ENCODE results near the gene TMCO2.
"Not testable (repeated sequence)": the region's sequence is repeated elsewhere in the genome, so short reads cannot be mapped to it uniquely, and the experiment has no call there.

The TMCO2 gene

DNA sequence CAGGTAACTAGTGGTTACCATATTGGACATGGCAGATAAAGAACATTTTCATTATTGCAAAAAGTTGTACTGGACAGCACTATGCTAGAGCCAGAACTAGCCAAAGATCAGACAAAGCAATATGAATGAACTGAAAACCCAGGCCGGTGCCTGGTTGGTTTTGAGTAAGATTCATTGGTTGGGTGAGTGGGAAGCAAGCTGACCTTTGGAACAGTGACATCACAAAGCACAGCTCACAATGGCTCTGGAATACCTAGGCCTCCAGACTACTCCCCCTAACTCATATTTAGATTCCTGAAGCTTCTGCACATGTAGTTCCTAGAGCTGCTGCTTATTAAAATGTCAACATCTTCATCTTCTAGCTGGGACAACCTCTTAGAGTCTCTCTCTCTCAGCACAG, at the start of gene TMCO2:
TMCO2 (plus strand) TSS at position 283 of the 400 bp plus-strand sequence; CDS start at position 340, 57 bp downstream.
- TF ChIP-seq POLR2A (IDR thresholded peaks at IDR 0.05; ENCODE audit: low read length) (no peak), GATA1 (IDR thresholded peaks at IDR 0.05; ENCODE audit: low read depth, low read length) (no peak)
- DNase-seq = no peak

DNA sequence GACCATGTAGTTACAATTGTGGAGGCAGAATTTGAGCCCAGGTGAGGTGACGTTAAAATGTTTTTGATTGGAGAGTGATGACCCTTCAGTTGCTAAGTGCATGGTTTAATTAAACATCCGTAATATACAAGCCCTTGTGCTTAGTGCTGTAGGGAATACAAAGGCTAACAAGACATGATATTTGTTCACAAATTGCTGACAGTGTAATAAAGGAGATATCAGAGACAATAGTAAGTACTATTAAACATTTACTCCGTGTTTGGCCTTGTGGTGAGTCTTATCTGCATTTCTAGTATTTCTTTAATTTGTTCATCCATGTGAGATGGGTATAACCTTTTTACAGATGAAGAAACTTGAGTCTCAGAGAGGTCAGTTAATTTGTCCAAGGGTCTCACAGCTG, 48.6 kb upstream of the TMCO2 start:
- TF ChIP-seq POLR2A (IDR thresholded peaks at IDR 0.05; ENCODE audit: low read length) (no peak), GATA1 (IDR thresholded peaks at IDR 0.05; ENCODE audit: low read depth, low read length) (no peak)
- DNase-seq = no peak

DNA sequence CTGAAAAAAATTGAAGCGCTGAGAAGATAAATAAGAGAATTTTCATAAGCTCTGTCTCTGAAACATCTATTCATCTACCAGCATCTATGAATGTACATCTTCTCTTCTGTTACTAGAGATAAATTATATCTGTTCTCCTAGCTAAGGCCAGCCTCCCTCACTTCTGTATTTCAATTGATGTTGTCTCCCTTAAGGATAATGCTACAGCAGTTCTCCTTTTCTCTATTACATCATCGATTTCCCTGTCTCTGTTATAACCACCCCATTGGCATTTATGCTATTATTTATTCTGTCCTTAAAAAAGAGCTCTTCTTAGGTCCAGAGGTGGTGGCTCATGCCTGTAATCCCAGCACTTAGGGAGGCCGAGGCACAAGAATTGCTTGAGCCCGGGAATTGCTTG, 42.9 kb upstream of the TMCO2 start:
- peak in 1 of 2 experiments; percentile 14 for DNase-seq
- TF ChIP-seq POLR2A (IDR thresholded peaks at IDR 0.05; ENCODE audit: low read length) (no peak), GATA1 (IDR thresholded peaks at IDR 0.05; ENCODE audit: low read depth, low read length) (no peak)

DNA sequence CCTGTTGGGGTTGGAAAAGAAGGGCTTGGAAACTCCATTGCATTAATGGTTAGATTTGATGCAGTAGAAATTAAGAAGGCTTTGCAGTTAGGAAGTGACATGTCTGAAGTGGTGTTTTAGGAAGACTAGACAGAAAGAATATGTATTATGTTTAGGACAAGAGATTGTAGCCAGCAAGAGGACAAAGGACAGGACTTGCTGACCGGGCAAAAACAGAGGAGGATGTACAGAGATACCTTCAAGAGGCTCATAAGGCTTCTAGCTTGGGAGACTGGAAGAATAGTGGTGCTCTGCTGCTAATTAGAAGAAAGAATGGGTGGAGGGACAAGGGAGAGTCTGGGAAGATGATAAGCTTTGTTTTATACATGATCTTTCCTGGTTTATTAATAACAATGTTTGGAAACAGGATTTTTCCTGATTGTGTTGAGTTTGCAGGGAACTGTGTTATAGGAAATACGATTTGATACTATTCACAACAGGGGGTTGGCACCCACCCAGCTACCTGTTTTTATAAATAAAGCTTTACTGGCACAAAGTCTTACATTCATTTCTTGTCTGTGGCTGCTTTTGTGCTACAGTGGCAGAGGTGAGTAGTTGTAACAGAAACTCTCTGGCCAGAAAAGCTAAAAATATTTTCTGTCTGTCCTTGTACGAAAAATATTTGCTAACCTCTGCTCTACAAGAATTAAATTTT, 37.1 kb upstream of the TMCO2 start:
- DNase-seq = no peak
- no peak for TF ChIP-seq POLR2A (IDR thresholded peaks at IDR 0.05; ENCODE audit: low read length)
- no peak for TF ChIP-seq GATA1 (IDR thresholded peaks at IDR 0.05; ENCODE audit: low read depth, low read length)

DNA sequence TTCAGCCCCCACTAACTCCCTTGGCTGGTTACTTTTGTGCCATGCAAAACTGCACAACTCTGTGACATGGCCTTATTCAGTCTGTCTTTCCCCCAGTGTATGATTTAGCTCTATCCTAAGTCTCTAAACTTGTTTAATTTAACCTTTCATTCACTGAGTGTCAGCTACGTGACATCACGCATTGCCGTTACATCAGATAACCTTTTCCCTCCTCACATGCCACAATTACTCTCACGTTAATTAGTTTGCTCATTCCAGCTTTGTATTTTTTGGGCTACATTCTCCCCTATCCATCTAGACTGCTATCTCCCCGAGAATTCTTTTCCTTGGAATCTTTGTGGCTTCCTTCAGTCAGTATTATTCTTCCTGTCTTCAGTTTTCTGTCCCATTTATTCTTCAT, 29.4 kb upstream of the TMCO2 start:
- TF ChIP-seq GATA1 (IDR thresholded peaks at IDR 0.05; ENCODE audit: low read depth, low read length) = no peak
- TF ChIP-seq POLR2A (IDR thresholded peaks at IDR 0.05; ENCODE audit: low read length) = no peak

DNA sequence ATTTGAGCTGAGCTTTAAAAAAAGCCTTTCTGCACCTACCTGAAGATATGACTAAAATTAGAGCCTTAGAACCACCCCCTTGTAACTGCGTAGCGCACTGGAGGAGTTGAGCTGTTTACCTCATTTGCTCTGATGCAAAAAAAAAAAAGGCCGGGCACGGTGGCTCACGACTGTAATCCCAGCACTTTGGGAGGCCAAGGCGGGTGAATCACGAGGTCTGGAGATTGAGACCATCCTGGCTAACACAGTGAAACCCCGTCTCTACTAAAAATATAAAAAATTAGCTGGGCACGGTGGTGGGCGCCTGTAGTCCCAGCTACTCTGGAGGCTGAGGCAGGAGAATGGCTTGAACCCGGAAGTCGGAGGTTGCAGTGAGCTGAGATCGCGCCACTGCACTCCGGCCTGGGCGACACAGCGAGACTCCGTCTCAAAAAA, 26.2 kb upstream of the TMCO2 start:
- DNase-seq = not testable (repeated sequence)

More for the DNA sequence above, 29.4 kb upstream of the TMCO2 start:
- DNase-seq = peak; percentile 13 to 36

DNA sequence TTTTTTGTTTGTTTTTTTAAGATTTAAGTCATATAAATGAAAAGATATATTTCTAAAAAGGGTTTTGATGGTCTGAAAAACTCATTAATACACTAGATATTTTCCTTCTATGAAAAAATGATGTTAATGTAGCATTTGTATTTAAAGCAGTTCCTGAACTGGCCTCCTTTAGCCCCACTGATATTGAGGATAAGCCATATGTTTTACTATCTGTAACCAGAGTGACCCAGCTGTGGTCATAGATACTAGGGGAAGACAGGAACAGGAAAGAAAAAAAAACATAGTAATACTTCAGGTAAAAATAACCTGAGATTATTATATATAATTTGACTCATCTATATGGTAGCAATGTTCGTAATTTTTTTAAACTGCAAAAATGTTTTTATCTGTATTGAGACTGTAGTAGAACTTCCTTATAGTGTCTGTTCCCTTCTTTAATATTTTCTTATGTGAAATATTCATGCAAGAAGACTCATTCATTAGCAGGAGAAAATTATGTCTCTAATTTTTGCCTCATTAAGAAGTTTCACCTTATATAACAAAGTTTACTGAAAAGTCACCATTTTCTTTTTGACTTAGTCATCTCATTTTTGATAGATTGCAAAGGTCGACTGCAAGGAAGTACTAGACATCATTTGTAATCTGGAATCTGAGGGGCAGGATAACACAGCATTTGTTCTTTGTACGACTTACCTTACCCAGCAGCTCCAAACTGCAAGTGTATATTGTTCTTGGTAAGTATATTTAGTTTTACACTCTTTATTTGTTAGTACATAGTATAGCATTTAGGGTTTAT, 25.6 kb upstream of the TMCO2 start:
- peak; percentile 76 to 87 for DNase-seq
- TF ChIP-seq POLR2A (IDR thresholded peaks at IDR 0.05; ENCODE audit: low read length) (no peak), GATA1 (IDR thresholded peaks at IDR 0.05; ENCODE audit: low read depth, low read length) (peak; percentile 41)

DNA sequence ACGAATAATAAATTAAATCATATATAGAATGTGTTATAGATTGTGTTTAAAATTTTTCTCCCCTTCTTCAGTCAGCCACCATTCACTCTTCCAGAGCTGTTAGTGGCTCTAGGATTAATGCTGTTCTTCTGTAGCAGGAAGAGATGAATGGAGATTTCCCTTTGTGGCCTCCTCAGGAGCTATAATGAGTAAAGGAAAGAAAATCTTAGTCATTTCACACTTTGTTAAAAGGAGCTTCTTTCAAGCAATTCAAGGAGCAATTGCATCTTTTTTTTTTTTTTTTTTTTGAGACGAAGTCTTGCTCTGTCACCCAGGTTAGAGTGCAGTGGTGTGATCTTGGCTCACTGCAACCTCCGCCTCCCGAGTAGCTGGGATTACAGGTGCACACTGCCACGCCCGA, 23.7 kb upstream of the TMCO2 start:
- DNase-seq = no peak
- no peak for TF ChIP-seq GATA1 (IDR thresholded peaks at IDR 0.05; ENCODE audit: low read depth, low read length)
- TF ChIP-seq POLR2A (IDR thresholded peaks at IDR 0.05; ENCODE audit: low read length) = no peak

DNA sequence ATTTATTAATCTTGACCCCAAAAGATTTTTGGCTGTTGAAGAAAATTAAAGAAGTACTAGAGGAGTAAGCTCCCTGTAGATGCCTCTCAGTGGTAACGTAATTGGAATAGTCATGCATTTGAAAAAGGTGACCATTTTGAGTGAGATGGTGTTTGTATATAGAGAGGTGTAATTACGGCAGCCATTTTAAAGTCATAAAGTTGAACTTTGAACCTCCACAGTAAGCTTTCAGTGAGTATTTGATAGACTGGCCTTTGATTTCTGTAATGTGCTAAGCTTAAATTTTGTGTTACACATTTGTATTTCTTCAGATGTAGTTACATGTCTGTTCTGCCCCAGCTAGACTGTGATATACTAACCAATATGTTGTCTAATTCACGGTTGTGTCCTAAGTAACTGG, 21.5 kb upstream of the TMCO2 start:
- no peak for DNase-seq
- no peak for TF ChIP-seq GATA1 (IDR thresholded peaks at IDR 0.05; ENCODE audit: low read depth, low read length)
- TF ChIP-seq POLR2A (IDR thresholded peaks at IDR 0.05; ENCODE audit: low read length) = no peak

DNA sequence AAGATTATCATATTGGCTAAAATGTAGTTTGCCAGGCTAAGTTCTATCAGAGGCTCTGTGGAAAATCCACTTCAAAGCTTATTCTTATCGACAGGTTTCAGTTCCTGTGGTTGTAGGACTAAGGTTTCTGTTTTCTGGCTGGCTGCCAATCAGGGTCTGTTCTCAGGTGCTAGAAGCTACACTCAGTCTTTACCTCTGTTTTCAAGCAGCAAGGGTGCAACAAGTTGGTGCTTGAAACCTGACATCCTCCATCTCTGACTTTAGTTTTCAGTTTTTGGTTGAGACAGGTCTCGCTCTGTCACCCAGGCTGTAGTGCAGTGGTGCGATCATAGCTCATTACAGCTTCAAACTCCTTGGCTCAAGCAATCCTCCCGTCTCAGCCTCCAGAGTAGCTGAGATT, 15.3 kb upstream of the TMCO2 start:
- TF ChIP-seq GATA1 (IDR thresholded peaks at IDR 0.05; ENCODE audit: low read depth, low read length) (no peak), POLR2A (IDR thresholded peaks at IDR 0.05; ENCODE audit: low read length) (no peak)
- no peak for DNase-seq

DNA sequence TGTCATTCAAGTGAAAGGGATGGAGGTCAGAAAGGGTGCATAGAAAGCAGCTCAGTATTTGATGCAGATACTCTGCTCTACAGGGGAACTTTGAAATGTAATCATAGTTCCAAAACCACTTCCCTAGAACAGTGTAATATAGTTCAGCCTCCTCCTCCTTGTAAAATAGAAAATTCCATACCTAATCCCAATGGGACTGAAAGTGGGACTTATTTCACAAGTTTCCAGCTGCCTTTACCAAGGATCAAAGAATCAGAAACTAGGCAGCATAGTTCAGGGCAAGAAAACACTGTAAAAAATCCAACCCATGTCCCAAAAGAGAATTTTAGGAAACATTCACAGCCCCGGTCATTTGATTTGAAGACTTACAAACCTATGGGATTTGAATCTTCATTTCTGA, 8.1 kb upstream of the TMCO2 start:
- TF ChIP-seq GATA1 (IDR thresholded peaks at IDR 0.05; ENCODE audit: low read depth, low read length) = no peak
- no peak for TF ChIP-seq POLR2A (IDR thresholded peaks at IDR 0.05; ENCODE audit: low read length)
- no peak for DNase-seq

DNA sequence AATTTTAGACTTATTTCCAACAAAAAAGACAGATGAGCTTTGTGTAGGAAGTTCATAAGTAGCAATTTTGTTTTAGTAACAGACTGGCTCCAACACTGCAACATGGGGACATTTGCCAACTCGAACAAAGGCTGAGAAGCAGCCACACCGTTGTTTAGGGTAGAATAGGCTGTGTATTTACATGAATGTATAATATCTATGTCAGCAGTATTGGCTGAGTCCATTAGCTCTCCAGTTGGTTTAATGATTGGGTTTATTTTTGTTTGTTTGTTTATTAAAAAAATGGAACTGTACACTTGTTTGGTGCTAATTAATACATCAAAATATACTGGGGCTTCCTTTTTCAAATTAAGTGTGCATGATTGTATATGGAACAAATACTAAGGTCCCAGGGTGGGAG, 7.3 kb upstream of the TMCO2 start:
- TF ChIP-seq POLR2A (IDR thresholded peaks at IDR 0.05; ENCODE audit: low read length) (no peak), GATA1 (IDR thresholded peaks at IDR 0.05; ENCODE audit: low read depth, low read length) (no peak)
- no peak for DNase-seq

DNA sequence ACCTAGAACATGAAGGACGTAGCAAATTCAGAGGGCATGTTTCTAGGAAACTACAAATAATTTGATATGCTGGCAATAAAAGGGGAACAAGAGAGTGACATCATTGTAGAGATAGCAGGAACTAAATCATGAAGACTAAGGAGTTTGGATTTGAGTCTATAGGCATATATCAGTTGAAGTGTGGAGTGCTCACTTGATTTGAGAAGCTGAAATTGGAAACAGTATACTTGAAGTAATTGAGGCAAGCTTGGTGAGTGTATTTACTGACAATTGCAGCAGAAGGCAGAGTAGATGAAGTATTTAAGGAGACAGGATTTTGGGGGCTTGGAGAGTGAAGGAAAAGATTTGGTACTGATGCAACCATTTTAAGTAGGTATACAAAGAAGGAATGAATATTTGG, 6.4 kb upstream of the TMCO2 start:
- no peak for TF ChIP-seq GATA1 (IDR thresholded peaks at IDR 0.05; ENCODE audit: low read depth, low read length)
- no peak for TF ChIP-seq POLR2A (IDR thresholded peaks at IDR 0.05; ENCODE audit: low read length)
- no peak for DNase-seq

DNA sequence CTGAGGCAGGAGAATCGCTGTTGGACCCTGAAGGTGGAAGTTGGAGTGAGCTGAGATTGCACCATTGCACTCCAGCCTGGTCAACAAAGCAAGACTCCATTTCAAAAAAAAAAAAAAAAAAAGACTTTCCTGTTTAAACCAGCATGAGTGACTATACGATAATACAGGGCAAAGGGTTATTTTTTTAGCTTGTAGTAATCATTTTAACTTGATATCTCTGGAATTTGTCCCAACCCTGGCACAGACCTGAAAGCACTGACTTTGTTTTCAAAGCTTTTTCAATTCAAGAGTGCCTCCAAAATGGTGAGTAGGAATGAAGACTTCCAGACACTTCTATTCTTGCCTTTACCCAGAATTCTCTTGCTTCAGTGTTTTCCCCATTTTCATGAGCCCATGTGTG, 4.4 kb upstream of the TMCO2 start:
- no peak for TF ChIP-seq GATA1 (IDR thresholded peaks at IDR 0.05; ENCODE audit: low read depth, low read length)
- no peak for DNase-seq

DNA sequence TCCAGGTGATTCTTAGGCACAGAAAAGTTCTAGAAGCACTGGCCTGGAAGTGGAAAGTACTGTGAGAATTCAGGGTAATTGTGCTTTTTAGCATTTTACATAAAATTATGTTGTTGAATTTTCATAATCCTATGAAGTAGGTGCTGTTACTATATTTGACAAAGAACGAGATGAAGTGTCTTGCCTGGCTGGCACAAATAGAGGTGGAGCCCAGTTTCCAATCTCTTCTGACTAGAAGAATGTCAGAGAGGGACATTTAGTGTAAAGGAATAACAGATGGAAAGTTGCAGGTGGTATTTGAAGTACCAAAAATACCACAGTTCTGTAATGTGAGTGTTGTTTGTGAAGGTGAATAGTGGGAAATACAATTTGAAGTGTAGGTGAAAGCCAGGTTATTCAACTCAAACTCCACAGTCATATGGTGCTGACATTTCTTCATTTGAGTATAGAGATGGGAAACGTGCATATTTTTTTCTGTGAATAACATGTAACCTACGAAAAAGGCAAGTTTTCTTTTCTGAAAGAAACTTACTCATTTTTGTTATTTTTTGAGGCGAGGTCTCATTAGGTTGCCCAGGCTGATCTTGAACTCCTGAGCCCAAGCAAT, 3.5 kb upstream of the TMCO2 start:
- no peak for DNase-seq
- TF ChIP-seq GATA1 (IDR thresholded peaks at IDR 0.05; ENCODE audit: low read depth, low read length) (no peak), POLR2A (IDR thresholded peaks at IDR 0.05; ENCODE audit: low read length) (no peak)

Data from erythroblast (primary cell).